NCI-H2171 (cell line): ENCODE data around the gene ZNF385B.
A peak's percentile ranks its signal among the peaks of the same experiment; 100 is the strongest.

Experiments used
- DNase-seq: peaks from one replicate; lab custom pipeline; 2025; lab: John Stamatoyannopoulos, UW

The ZNF385B gene

DNA sequence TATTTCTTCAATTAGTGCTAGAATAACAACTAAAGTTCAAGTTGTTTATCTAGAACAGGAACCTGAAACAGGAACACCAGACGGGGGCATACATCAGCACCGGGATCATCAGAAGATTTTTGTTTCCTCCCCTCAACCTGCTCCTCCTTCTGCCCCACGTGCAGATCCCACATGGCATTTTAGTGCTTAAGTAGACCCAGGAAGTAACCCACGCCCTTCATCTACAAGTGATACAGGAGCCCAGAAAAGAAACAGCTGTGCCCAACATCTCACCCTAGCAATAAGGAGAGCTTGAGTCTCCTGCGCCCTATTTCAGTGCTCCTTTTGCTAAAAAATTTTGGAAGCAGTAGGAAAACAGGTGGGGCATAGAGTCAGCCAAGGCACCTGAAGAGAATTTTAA is 5.2 kb downstream of the ZNF385B start:
- no peak for DNase-seq

DNA sequence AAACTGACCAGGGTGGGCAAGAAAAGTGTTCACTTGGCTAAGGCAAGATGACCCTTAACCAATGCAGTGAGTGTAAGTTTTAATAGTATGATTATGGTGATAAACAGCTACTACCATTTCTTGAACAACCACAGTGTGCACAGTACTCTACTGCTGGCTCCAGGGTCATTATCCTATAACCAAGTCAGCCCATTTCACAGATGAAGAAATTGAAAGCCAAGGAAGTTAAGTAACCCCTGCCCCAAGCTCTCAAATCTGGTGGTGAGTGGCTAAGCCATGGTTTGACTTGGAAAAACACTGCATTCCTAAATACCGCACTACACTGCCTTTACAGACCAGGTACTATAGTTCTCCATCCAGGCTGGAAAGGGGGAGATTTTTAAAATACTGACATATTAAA is 5.7 kb downstream of the ZNF385B start:
- DNase-seq, result no peak

DNA sequence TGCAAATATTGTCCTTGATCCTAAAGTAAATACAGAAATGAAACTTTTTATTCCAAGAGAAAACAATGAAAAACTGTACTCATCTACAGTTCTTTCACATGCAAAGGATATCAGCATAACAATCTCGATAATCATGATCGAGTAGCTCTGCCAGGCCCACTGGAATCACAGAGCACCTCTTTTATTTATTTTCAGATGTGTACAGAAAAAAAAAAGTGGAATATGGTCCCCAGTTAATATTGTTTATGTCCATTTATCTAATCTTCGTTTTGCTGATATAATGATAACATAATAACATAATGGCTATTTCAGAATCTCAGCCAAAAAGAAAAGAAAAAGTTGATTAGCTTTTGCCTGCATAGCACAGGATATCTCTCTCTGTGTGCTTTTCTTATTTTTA is 6.5 kb downstream of the ZNF385B start:
- no peak for DNase-seq

DNA sequence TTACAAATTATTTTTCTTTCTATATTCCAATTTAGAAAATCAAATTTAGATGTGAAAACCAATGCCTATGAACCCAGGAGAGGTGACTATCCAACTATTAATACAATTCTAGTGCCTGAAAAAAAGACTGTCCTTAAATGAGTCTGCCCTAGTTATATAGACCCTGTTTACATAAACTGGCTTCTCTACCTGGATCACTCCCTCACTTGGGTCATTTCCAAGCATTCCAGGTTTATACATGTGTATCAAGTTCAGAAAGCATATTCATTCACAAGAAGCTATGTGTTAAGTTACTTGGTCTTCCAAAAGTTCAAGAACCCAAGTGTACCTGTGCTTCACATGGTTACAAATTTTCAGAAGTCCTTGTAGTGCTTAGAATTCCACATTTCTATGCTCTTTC is 8.3 kb downstream of the ZNF385B start:
- no peak for DNase-seq

DNA sequence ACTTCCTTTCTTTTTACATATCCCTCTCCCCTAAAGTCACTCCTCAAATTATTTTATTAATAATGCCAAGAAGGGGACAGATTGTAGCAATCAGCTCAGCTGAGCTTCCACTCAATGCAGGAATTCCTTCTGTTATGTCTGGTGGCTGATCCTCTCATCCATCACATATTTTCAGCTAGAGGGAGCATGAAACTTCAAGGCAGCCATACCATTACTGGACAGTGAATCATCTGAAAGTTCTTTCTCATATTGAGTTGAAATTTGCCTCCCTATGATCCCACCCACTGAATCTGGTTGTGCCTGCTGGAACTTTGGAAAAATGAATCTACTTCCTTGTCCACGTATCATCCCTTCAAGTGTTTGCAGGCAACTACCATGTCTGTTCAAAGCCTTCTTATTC is 11.2 kb downstream of the ZNF385B start:
- DNase-seq, result no peak

DNA sequence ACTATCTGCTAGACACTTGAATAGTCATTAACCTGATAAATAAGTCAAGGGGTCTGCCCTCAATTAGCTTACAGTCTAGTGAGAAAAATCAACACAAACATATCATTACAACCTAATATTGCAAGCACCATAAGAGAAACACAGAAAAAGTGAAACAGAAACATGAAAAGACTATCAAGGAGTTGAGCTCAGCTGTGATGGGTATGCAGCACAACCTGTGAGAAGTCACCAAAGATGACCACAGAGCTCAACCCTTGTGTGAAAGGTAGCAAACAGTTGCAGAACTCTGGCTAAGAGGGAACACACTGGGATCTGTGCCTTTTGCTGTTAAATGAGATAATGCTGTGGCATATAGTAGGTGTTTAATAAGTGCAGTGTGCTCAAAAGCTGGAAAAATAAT is 11.7 kb downstream of the ZNF385B start:
- DNase-seq, result no peak

DNA sequence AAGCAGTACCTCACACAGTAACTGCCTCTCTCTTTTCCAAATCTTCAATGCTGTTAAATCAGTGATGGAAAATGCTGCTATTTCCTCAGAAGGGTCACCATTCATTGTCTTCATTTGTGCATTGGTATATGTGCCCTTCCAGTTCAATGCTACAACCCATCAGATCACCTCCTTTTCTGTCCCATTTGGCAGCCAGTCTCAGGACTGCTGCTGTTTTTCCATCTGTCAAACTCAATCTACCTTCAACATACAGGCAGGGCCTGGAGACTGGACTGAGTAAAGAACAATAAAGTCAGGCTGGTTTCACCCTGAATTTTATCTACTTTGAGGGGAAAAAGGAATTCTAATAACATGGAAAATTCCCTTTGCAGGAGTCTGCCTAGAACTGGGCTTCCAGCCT is 17.9 kb downstream of the ZNF385B start:
- no peak for DNase-seq

DNA sequence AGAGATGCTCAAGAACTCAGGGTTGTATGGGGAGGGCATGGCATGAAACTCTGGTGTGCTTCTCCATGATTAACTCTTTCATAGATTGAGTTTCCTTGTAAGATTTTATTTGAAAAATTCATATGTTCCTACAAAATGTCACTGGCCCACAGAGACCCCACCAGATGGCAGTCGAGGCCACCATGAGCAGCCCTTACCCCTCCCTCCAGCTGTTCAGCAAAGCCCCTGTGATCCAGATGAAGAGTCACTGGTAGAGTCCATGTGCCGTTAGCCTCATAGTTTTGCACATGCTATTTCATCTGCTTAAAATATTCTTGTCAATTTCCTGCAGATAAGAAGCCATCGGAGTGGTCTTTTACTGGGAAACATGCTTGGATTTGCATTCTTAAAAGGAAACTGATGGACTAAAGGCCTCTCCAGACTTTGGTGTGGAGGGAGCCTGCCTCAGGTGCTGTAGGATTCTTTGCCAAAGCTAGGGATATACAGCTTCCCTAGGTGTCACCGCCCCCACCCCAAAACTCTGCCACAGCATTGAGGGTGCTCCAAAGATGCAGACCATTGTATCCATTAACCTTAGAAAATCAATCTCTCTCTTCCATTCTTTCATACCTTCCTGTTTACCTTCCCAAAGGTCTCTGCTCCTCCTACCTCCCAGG is 18.8 kb downstream of the ZNF385B start:
- DNase-seq, result peak; percentile 5

DNA sequence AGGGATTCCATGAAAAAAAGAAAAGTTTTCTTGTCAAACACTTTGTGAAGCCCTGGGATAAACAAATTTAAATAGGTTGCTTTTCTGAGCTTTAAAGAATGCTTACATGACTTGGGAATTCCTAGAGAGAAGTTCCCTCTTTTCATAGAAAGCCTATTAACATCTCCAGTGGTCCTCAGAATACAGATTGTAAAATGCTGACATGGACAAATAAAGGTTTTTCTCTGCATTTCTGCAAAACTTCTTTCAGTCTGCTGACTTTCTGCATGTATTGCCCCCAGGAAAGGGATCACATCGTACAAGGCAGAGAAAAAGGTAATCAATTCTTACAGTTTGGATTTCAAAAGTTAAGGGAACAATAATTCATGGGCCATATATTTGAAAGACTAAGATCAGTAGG is 20.6 kb downstream of the ZNF385B start:
- no peak for DNase-seq

DNA sequence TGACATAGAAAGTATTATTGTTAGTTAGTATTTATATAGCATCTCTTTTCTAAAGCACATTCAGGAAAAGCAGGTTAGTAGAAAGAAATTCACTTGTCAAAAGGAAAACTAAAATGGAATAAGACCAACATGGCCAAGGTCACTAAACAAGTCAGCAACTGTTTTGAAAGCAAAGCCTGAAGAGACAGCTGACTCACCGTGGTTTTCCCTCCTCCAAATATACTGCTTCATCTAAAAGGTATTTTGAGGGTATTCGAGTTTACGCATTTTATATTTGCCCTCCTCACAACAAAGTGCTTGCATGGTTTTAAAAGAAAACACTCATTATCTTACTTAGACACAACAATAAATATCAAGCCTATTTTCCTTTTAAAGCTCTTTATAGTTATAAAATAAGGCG is 24.0 kb downstream of the ZNF385B start:
- no peak for DNase-seq

DNA sequence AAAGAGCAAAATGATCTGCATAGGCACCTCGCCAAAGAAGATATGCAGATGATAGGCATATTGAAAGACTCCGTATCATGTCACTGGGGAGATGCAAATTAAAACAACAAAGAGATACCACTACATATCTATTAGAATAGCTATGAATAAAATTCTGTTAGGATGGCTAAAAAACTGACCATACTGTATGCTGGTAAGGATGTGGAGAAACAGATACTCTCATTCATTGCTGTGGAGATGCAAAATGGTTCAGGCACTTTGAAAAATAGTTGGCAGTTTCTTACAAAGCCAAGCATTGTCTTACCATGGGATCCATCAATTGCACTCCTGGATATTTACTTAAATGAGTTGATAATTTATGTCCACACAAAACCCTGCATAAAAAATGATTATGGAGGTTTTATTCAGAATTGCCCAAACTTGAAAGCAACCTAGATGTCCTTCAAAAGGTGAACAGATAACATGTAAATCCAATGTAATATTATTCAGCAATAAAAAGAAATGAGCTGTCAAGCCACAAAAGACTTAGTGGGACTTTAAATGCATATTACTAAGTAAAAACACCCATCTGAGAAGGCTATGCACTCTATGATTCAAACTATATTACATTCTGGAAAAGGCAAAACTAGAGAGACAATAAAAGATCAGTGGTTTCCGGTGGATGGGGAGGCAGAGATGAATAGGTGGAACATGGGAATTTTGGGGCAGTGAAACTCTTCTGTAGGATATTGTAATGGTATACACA is 31.2 kb downstream of the ZNF385B start:
- no peak for DNase-seq

DNA sequence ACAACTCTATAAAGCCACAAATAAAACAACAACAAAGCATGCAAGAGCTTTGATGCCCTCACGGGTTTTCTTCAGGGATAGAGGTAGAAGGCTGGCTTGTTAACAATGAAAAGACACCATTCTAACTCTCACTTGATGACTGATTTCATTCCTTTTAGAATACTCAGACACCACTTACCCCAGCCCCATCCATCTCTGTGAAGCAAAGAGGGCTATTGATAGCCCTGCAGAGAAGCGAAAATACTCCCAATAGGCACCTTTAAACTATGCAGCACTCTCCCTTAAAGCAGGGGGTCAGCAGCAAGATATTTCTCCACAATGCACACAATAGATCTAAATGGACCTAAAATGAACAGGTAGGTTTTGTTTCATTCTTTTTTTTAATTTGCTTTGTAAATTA is 35.1 kb downstream of the ZNF385B start:
- no peak for DNase-seq

DNA sequence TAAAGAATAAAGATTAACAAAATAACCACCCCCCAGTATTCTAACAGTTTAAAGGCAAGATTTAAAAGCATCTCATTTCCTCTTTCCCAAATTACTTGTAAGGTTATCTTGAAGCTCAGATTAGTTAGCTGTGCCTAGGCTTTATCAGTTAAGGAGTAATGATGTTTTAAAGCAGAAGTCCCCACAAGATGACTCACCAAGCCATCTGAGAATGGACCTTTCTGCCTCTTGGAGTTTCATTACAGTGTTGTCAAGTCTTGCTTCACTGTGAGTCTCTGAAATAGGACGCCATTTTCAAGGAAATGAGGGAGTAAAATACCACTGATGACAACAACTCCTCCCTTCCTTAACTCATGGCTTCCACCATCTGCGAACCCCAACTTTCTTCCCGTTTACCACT is 35.9 kb downstream of the ZNF385B start:
- DNase-seq, result no peak

DNA sequence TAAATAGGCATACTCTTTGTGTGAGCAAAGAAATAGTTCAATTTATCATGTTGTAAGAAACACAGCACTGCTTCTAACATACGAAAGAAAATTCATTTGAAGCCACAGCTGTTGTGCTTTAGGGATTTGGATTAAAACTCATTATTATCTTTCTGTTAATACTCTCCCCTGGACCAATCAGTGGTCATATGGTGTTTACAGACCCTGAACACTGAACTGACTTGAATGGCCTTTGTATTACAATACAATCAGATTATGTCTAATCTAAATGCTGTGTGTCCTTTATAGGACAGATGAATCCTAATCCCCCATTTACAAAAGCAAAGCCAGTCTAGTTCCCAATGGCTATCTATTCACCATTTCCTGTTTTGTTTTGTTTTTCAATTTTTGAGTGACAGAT is 36.5 kb downstream of the ZNF385B start:
- DNase-seq, result no peak

DNA sequence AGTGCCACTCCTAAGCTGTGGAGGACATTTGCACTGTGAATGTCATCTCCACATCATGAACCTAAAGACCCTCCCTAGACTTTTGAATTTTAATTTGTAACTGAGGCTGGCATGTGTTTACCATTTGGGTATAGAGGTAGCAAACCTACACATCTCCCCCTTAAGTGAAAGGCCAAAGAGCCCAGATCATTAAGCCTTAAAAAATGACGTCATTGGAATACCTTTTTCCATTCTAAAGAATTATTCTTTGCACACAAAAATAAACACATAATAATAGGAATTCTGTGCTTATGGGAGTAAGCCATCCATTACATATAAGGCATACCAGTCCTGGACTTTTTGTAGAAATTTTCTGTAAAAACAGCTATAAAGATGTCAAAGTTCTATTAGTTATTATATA is 38.9 kb downstream of the ZNF385B start:
- no peak for DNase-seq

DNA sequence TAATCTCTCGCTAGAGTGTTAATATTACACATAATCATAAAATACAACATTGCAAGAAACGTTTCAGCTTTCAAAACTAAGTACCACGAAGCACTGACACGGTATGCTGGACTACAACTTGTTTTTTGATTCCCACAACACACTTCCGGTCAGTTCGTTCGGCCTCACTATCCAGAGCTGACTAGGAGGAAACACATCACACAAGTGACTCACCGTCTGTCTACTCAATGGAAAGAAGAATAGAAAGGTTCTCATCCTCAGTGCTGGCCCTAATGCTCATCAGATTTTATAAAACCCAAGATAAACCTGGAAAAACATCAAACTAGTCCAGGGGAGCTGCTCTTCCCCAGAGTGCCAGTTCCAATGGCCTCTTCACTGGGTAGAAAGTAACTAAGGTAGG is 42.9 kb downstream of the ZNF385B start:
- DNase-seq, result no peak

DNA sequence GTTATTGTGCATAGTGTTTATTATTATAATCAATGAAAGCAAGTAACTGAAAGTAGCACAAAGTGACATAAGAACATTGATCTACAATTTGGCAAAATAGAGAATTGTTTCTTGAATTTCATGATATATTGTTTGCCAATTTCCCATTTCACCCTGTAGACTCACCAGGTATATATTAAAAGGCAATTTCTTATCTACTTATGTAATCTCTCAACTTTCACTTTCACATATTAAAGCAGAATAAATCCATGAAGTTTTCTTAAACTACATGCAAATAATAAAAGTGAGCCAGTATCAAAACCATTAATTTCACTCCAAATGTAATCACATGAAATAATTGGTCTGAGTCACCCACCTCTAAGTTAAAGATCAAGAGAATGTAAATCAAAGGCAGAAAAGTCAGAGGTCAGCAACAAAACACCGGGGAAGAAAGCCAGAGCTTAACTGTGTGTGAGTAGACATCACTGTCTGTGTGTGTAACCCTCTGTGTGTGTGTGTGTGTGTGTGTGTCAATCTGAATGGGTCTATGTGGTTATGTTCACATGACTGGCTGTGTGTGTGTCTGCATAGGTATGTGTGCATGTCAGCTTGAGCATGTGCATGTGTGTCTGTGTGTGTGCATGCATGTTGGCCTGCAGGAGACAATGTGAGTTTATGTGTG is 44.1 kb downstream of the ZNF385B start:
- no peak for DNase-seq

DNA sequence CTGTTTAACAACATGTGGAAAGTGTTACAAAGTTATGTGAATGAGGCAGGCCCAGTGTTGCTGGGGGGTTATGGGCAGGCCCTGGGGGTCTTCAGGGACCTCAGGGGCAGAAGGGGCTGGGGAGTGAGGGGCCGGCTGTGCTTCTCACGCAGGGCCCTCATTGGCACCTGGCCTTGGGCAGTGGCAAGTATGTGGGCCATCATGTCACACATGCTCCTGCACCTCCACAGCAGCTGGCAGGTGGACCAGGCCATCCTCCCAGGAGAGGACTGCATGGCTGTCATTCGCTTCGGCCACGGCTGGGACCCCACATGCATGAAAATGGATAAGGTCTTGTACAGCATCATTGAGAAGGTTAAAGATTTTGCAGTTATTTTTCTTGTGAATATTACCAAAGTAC is 47.4 kb downstream of the ZNF385B start:
- DNase-seq, result no peak

DNA sequence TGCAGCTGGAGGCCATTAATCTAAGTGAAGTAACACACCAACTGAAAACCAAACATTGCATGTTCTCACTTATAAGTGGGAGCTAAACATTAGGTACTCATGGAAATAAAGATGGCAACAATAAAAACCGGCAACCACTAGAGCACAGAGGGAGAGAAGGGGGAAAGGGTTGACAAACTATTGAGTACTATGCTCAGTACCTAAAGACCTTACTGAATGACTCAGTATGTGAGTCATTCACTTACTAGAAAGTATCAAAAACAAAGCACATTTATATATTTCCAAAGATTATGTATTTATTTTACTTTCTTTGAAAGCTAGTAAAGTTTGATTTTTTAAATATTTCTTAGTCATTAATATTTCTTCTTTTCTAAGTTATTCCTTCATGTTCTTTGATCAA is 48.9 kb downstream of the ZNF385B start:
- DNase-seq, result no peak

DNA sequence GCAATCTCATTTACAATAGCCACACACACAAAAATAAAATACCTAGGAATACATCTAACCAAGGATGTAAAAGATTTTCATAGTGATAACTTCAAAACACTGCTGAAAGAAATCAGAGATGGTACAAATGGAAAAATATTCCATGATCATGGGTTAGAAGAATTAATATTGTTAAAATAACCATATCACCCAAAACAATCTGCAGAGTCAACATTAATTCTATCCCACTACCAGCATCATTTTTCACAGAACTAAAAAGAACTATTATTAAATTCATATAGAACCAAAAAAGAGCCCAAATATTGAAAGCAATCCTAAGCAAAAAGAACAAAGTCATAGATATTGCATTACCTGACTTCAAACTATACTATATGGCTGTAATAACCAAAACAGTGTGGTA is 50.4 kb downstream of the ZNF385B start:
- no peak for DNase-seq

DNA sequence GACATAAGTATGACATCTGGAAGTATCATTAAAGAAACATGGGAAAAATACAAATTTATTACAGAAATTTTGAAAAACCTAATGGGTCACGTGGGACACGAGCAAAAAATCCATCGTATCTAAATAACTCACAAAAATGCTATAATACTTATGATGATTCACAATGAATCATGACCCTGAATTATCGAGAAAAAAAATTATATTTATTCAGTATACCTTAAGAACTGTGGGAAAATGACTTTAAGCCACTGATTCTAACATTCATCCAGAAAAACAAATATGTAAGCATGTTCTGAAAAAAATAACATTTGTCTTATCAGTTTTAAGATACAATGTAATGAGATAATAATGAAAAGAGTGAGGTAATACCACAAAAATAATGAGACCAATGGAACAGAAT is 51.8 kb downstream of the ZNF385B start:
- DNase-seq, result no peak

DNA sequence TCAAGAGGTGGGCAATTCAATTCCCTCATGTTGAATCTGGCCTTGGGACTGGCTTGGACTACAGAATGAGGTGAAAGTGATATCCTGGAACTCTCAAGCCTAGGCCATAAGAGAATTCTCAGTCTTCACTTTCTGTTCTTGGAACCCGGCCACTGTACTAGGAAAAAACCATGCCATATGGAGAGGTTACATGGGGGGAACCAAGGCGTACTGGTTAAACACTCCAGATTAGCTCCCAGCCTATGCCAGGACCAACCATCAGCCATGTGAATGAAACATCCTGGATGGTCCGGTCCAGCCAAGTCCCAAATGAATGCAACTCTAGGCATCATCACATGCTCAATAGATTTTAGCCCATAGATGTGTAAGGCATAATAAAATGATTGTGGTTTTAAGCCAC is 56.4 kb downstream of the ZNF385B start:
- peak; percentile 36 for DNase-seq

DNA sequence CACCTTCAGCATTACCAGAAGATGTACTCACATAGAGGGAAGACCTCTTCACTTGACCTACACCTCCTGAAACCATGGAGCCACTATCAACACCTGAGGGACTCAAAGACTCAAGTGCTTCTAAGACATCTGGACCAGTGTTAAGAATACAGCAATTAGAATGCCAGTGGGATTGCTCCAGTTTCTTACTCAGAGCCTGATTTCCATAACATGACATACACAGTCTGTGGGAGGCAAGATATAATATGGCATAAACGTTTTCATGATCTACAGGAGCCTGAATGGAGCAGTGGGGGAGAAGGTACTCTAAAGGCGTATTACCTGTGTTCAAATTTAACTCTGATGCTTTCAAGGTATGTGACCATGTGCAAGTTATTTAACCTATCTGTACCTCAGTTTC is 57.2 kb downstream of the ZNF385B start:
- no peak for DNase-seq
